ENCODE results near the gene PDZD2. TPM values are rescaled to one million over a fixed set of nuclear protein-coding genes. Genes with fewer than 3 reads are reported as not detected.
"Not testable (repeated sequence)": the region's sequence is repeated elsewhere in the genome, so short reads cannot be mapped to it uniquely, and the experiment has no call there.

The PDZD2 gene
- total RNA-seq, 1 donor from 2014 or later: 70.9 TPM

DNA sequence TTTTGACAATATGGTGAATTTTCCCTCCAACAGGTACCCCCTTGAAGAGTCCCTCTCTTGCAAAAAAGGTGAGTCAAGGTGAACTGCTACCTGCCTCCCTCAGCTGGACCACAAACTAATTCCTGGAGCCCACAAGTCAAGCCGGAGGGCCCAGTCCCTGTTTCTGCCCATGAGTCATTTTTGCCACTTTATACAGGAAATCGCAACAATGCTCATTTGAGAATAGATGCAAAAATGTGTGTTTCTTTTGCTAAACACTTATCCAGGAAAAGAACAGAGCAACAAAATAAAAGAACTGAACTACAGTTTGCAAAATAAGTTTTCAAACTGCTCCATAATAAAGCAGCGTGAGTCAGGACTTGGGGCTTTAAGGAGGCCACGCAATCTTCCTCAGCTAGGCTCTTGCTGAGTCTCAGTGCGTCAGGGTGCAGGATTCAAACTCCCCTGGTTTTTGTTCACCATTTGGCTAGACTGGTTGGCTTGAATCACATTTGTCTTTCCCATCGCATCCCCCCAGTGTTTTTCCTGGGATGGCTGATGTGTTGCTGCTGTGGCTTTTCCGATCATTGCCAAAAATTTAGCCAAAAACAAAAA is 432.5 kb downstream of the PDZD2 start:
- no peaks in the 10 kb centered on the region for H3K9me3 ChIP-seq
- H3K4me1 ChIP-seq: no peaks in the 10 kb centered on the region
- no peak overlapping the region for H3K27ac ChIP-seq
- H3K4me3 ChIP-seq: no peak overlapping the region
- intact Hi-C loops (cut with DNase I): no loop called here
- no peak for ATAC-seq
- TF ChIP-seq, protein P1, sequence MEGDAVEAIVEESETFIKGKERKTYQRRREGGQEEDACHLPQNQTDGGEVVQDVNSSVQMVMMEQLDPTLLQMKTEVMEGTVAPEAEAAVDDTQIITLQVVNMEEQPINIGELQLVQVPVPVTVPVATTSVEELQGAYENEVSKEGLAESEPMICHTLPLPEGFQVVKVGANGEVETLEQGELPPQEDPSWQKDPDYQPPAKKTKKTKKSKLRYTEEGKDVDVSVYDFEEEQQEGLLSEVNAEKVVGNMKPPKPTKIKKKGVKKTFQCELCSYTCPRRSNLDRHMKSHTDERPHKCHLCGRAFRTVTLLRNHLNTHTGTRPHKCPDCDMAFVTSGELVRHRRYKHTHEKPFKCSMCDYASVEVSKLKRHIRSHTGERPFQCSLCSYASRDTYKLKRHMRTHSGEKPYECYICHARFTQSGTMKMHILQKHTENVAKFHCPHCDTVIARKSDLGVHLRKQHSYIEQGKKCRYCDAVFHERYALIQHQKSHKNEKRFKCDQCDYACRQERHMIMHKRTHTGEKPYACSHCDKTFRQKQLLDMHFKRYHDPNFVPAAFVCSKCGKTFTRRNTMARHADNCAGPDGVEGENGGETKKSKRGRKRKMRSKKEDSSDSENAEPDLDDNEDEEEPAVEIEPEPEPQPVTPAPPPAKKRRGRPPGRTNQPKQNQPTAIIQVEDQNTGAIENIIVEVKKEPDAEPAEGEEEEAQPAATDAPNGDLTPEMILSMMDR (IDR thresholded peaks at IDR 0.05): no peak
- DNase-seq: no peak
- H3K27me3 ChIP-seq: no peaks in the 10 kb centered on the region
- peaks cover 19% of the 10 kb centered on the region for H3K36me3 ChIP-seq

DNA sequence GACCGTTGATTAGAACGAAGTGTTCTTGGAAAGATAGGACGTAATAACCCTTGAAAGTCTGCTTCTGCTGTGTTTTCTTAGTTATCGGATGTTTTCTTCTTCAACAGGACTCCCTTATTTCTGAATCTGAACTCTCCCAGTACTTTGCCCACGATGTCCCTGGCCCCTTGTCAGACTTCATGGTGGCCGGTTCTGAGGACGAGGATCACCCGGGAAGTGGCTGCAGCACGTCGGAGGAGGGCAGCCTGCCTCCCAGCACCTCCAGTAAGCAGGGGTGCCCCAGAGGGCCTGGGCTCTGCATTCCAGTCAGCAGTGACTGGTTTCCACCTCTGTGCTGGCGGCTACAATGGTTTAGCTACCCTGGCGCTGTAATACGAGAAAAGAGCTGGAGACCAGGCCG is 433.1 kb downstream of the PDZD2 start:
- Histone ChIP-seq H3K4me3 (no peak overlapping the region), H3K36me3 (peaks cover 19% of the 10 kb centered on the region), H3K9me3 (no peaks in the 10 kb centered on the region), H3K27me3 (no peaks in the 10 kb centered on the region), H3K27ac (no peak overlapping the region), H3K4me1 (no peaks in the 10 kb centered on the region)
- ATAC-seq (no peak), DNase-seq (no peak)
- intact Hi-C loops (cut with DNase I): no loop called here
- TF ChIP-seq, protein P1 (IDR thresholded peaks at IDR 0.05): no peak

DNA sequence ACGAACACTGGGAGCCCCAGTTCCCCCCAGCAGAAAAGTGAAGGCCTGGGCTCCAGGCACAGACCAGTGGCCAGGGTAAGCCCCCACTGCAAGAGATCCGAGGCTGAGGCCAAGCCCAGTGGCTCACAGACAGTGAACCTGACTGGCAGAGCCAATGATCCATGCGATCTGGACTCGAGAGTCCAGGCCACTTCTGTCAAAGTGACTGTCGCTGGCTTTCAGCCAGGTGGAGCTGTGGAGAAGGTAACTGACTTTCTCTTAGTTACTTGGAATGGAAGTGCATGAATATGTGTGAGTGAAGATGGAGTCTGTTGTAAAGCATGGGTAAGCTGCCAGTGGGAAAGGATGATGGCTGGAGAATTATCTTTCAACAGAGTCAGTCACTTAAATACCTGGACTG is 435.5 kb downstream of the PDZD2 start:
- no peak overlapping the region for H3K27ac ChIP-seq
- H3K27me3 ChIP-seq: no peaks in the 10 kb centered on the region
- intact Hi-C loops (cut with DNase I): no loop called here
- no peaks in the 10 kb centered on the region for H3K9me3 ChIP-seq
- peaks cover 19% of the 10 kb centered on the region for H3K36me3 ChIP-seq
- no peak for DNase-seq
- no peak overlapping the region for H3K4me3 ChIP-seq
- no peaks in the 10 kb centered on the region for H3K4me1 ChIP-seq
- TF ChIP-seq, protein P1 (IDR thresholded peaks at IDR 0.05): no peak
- no peak for ATAC-seq

DNA sequence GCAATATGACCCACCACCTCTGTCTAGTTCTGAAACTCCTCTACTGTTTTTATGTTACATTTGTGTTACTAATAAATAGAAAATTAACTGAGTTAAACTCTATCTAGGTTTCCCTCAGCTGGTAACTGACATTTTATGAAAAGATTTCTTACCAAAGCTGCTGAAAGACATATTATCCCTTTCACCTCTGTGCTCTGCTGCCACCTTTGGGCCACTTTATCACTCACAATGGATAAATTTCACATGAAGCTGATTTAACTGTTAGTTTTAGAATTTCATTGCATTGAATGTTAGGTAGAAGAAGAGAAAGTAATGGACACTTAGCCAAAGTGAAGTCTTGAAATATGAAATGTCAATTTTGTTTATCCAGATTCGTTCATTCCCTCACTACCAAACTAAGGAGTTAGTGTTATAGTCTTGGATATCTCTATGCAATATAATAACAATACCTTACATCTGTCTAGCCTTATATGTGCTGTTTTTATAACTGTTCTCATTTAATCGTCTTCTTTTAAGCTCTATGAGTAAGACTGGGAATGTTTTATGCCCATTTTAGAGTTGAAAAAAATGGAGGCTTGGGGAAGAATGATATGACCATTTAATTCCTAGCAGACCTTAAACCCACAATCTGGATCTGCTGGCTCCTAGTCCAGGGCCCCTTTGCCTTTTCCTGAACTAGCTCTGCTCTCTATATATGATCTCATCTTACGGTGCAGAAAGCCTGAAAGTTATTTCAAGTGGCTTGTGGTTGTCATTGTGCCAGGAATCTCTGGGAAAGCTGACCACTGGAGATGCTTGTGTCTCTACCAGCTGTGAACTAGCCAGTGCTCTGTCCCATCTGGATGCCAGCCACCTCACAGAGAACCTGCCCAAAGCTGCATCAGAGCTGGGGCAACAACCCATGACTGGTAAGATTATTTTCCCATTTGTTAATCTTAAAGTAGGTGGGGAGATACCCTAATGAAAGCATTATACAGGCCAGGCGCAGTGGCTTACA is 438.1 kb downstream of the PDZD2 start:
- ATAC-seq (peak; percentile 62), DNase-seq (no peak)
- no peaks in the 10 kb centered on the region for H3K4me1 ChIP-seq
- intact Hi-C loops (cut with DNase I): loop anchor here (5.0 kb wide), 1 partner anchor 250 kb away; no protein-coding TSS in a partner anchor
- H3K9me3 ChIP-seq: no peaks in the 10 kb centered on the region
- H3K4me3 ChIP-seq: no peak overlapping the region
- H3K36me3 ChIP-seq: peaks cover 12% of the 10 kb centered on the region
- H3K27ac ChIP-seq: no peak overlapping the region
- no peaks in the 10 kb centered on the region for H3K27me3 ChIP-seq
- TF ChIP-seq, protein P1 (IDR thresholded peaks at IDR 0.05): peak; percentile 75

DNA sequence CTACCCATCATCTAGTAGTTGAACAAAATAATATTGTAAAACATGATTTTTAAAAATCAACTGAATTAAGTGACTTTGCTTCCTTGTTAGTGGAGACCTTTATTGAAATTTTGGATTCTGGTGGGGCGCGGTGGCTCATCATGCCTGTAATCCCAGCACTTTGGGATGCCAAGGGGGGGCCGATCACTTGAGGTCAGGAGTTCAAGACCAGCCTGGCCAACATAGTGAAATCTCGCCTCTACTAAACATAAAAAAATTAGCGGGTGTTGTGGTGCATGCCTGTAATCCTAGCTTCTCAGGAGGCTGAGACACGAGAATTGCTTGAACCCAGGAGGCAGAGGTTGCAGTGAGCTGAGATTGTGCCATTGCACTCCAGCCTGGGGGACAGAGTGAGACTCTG is 439.9 kb downstream of the PDZD2 start:
- H3K27ac ChIP-seq, H3K27me3 ChIP-seq, H3K4me3 ChIP-seq, H3K4me1 ChIP-seq, DNase-seq, H3K9me3 ChIP-seq, ATAC-seq: not testable (repeated sequence)
- intact Hi-C loops (cut with DNase I): loop anchor here (5.0 kb wide), 1 partner anchor 252 kb away; no protein-coding TSS in a partner anchor
- peaks cover 10% of the 10 kb centered on the region for H3K36me3 ChIP-seq

DNA sequence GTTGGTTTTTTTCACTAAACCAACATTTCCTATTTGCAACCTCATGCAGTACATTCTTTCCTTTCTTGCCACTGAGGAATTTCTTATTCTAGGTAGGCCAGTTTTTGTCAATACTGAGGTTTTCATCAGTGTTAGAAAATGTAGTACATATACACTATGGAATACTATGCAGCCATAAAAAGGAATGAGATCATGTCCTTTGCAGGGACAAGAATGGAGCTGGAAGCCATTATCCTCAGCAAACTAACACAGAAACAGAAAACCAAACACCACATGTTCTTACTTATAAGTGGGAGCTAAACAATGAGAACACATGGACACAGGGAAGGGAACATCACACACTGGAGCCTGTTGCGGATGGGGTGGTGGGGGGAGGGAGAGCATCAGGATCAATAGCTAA is 441.6 kb downstream of the PDZD2 start:
- ATAC-seq; H3K27me3 ChIP-seq; H3K36me3 ChIP-seq; H3K4me1 ChIP-seq; intact Hi-C loops (cut with DNase I); H3K9me3 ChIP-seq; H3K4me3 ChIP-seq; H3K27ac ChIP-seq; DNase-seq: not testable (repeated sequence)

All from upper lobe of right lung (tissue), 1 donor.